WERI-Rb-1 (cell line): ENCODE results near the gene TNFRSF19.
A peak's percentile ranks its signal among the peaks of the same experiment; 100 is the strongest.

Source experiments
- DNase-seq: peaks from one replicate; pipeline ENCODE4 v3.0.0-alpha.2; 2020
- H3K27ac ChIP-seq: fragments of 250-450 bp; sonication (Bioruptor Pico); 2 replicates; pipeline ENCODE4 v1.5.1; 2020; ENCODE audit warnings: mild to moderate bottlenecking, moderate library complexity
- H3K27me3 ChIP-seq: fragments of 250-450 bp; sonication (Bioruptor Pico); 2 replicates; pipeline ENCODE4 v1.5.1; 2021; ENCODE audit warnings: mild to moderate bottlenecking, low read depth, moderate library complexity; ENCODE audit not compliant: insufficient read depth, severe bottlenecking
- H3K36me3 ChIP-seq: fragments of 250-450 bp; sonication (Bioruptor Pico); 2 replicates; pipeline ENCODE4 v1.5.1; 2020; ENCODE audit warnings: mild to moderate bottlenecking, moderate library complexity
- H3K4me3 ChIP-seq: 2 replicates; pipeline ENCODE4 v1.5.1; 2011; ENCODE audit warnings: low read depth, mild to moderate bottlenecking, control low read depth, low read length
- H3K9me3 ChIP-seq: fragments of 250-450 bp; sonication (Bioruptor Pico); 2 replicates; pipeline ENCODE4 v1.5.1; 2021; ENCODE audit warnings: mild to moderate bottlenecking, moderate library complexity; ENCODE audit not compliant: severe bottlenecking
- TF ChIP-seq, protein P1 (sequence below): IDR thresholded peaks from 2 replicates; pipeline ENCODE4 v1.5.1; 2011; ENCODE audit warnings: low read depth, mild to moderate bottlenecking, control low read depth, inconsistent platforms, low read length

The TNFRSF19 gene

GRCh38 chr13:23572836-23573235 lies 2.6 kb downstream of the TNFRSF19 start:
- Histone ChIP-seq H3K27me3 (no peaks in the 10 kb centered on the region), H3K9me3 (no peaks in the 10 kb centered on the region), H3K4me3 (no peak overlapping the region), H3K27ac (peak overlapping the region; percentile 53), H3K36me3 (no peaks in the 10 kb centered on the region)
- no peak for DNase-seq
- TF ChIP-seq, protein P1, sequence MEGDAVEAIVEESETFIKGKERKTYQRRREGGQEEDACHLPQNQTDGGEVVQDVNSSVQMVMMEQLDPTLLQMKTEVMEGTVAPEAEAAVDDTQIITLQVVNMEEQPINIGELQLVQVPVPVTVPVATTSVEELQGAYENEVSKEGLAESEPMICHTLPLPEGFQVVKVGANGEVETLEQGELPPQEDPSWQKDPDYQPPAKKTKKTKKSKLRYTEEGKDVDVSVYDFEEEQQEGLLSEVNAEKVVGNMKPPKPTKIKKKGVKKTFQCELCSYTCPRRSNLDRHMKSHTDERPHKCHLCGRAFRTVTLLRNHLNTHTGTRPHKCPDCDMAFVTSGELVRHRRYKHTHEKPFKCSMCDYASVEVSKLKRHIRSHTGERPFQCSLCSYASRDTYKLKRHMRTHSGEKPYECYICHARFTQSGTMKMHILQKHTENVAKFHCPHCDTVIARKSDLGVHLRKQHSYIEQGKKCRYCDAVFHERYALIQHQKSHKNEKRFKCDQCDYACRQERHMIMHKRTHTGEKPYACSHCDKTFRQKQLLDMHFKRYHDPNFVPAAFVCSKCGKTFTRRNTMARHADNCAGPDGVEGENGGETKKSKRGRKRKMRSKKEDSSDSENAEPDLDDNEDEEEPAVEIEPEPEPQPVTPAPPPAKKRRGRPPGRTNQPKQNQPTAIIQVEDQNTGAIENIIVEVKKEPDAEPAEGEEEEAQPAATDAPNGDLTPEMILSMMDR = no peak

- Histone ChIP-seq H3K27me3 (no peaks in the 10 kb centered on the region), H3K4me3 (no peak overlapping the region), H3K36me3 (no peaks in the 10 kb centered on the region), H3K9me3 (no peaks in the 10 kb centered on the region), H3K27ac (peak overlapping the region; percentile 43)
- DNase-seq = peak; percentile 54
- TF ChIP-seq, protein P1 = no peak
Observed at GRCh38 chr13:23574421-23575145, 4.4 kb downstream of the TNFRSF19 start.

DNA sequence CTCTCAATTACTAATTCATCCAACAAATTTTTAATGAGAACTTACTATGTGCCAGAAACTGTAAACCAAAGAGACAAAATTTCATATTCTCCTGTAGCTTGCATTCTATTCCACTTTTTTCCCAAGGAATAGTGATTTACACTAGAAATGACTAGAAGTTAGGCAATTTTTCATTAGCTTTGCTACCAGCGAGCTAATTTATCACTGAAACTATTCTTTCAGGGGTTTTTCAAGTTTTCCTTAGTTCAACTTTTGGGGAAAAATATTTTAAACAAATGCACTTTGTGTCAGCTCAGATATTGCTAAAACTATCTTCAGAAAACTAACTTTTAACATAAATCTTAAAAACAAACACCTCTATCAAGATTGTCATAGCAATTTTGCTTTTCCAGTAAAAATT lies 5.4 kb downstream of the TNFRSF19 start:
- Histone ChIP-seq H3K4me3 (no peak overlapping the region), H3K27me3 (no peaks in the 10 kb centered on the region), H3K9me3 (no peaks in the 10 kb centered on the region), H3K27ac (no peak overlapping the region), H3K36me3 (no peaks in the 10 kb centered on the region)
- TF ChIP-seq, protein P1 = no peak
- DNase-seq = no peak

DNA sequence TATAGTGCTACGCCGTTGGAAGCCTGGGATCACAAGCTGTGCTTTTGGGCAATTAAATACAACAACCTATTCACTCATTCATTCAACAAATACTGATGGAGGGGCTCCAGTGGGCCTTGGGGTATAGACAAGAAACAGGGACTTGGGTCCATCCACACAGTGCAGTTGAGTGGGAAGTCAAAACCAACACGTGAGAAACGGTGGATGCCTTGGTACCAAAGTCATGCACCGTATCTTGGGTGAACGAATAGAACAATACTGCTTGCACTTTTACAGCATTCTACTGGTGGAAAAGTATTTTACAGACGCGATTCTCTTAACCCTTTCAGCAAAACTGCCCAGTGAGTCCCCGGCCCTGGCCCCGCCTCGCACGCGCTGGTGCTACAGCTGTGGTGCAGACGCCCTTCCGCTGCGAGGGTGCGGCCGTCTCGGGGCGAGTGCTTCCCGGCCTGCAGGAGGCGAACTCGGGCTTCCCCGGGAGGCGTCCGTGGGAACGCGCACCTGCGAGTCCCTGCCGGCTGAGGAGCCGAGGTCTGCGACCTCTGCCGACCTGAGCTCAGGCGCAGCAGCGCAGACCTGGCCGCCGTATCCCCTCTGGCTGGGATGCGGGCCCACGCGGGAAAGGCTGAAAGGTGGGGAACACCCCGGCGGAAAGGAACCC lies 8.3 kb downstream of the TNFRSF19 start:
- Histone ChIP-seq H3K27ac (peak overlapping the region; percentile 60), H3K9me3 (no peaks in the 10 kb centered on the region), H3K27me3 (no peaks in the 10 kb centered on the region), H3K4me3 (peak overlapping the region; percentile 49), H3K36me3 (no peaks in the 10 kb centered on the region)
- TF ChIP-seq, protein P1 = peak; percentile 95
- peak; percentile 94 for DNase-seq

DNA sequence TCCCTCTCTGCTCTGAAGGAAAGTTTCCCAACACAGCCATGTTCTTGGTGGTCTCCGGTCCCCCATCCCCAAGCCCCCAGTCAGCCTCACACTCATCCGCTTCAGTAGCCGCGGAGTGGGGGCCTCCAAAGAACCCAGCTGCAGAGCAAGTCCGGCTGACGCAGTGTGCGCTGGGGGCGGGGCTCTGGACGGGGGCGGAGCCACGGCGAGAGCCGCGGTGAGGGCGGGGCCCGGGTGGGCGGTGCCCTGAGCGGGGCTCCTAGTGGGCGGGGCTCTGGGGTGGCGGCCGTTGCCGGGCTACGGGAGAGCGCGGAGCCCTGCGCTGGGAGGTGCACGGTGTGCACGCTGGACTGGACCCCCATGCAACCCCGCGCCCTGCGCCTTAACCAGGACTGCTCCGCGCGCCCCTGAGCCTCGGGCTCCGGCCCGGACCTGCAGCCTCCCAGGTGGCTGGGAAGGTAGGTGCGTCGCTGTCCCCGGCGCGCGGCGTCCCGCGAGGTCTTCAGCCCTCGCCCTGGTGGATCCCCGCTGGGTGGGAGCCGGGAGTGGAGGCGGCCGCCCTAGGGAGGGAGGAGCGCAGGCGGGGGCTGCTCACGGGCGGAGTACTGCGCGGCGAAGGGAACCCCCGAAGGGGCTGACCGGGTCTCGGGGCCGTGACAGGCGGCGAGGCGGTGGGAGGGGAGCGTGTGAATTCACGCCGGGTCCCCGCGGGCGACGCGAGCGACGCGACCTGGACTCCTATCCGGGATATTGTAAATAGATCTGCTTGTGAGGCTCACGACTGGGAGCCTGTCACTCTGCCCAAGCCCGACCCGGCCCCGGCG lies 9.1 kb downstream of the TNFRSF19 start:
- H3K27ac ChIP-seq = peak overlapping the region; percentile 60
- no peaks in the 10 kb centered on the region for H3K27me3 ChIP-seq
- DNase-seq = peak; percentile 98

More for the DNA sequence above, 9.1 kb downstream of the TNFRSF19 start:
- Histone ChIP-seq H3K9me3 (no peaks in the 10 kb centered on the region), H3K4me3 (peak overlapping the region; percentile 49), H3K36me3 (no peaks in the 10 kb centered on the region)
- TF ChIP-seq, protein P1 = no peak
